Nephron (organoid): ENCODE data around the gene TMEM106C.
A peak's percentile ranks its signal among the peaks of the same experiment; 100 is the strongest.

Source experiments
- H3K27ac Mint-ChIP-seq, 3 experiments: 2 replicates each; pipeline ENCODE4 v1.8.0; 2020; ENCODE audit warnings: mixed read lengths in 3 of 3, mild to moderate bottlenecking in 2 of 3, moderate library complexity in 1 of 3
- H3K27me3 Mint-ChIP-seq: 2 replicates; pipeline ENCODE4 v1.8.0; 2021; ENCODE audit warnings: low read depth, mild to moderate bottlenecking, moderate library complexity, mixed read lengths
- H3K36me3 Mint-ChIP-seq: 2 replicates; pipeline ENCODE4 v1.8.0; 2020; ENCODE audit warnings: low read depth, mixed read lengths
- H3K4me1 Mint-ChIP-seq: 2 replicates; pipeline ENCODE4 v1.8.0; 2020; ENCODE audit warnings: mixed read lengths
- H3K4me3 Mint-ChIP-seq, 3 experiments: 2 replicates each; pipeline ENCODE4 v1.8.0; 2020; ENCODE audit warnings: mild to moderate bottlenecking in 3 of 3, mixed read lengths in 3 of 3, moderate library complexity in 2 of 3
- H3K9me3 Mint-ChIP-seq: 2 replicates; pipeline ENCODE4 v1.8.0; 2020; ENCODE audit warnings: mixed read lengths
- CTCF ChIP-seq, 3 experiments: fragments of 200-600 bp; sonication (generic); IDR thresholded peaks; one replicate each; pipeline ENCODE4 v1.5.0; 2021; ENCODE audit warnings: antibody characterized with exemption in 3 of 3; ENCODE audit not compliant: unreplicated experiment in 3 of 3

TMEM106C gene

GRCh38 chr12:47990351-47991105, 27.1 kb downstream of the TMEM106C start:
- TF ChIP-seq CTCF (IDR thresholded peaks at IDR 0.05; ENCODE audit: unreplicated experiment in 3 of 3) = peak in 1 of 3 experiments; percentile 18
- Mint-ChIP-seq H3K27ac (peak overlapping the region; percentile 43 to 69 (median 68)), H3K27me3 (peaks cover 37% of the 10 kb centered on the region), H3K4me1 (peaks cover 57% of the 10 kb centered on the region), H3K9me3 (no peaks in the 10 kb centered on the region), H3K4me3 (no peak overlapping the region), H3K36me3 (peaks cover 45% of the 10 kb centered on the region)

- Mint-ChIP-seq H3K27ac (peak overlapping the region; percentile 43 to 69 (median 68)), H3K9me3 (no peaks in the 10 kb centered on the region), H3K27me3 (peaks cover 45% of the 10 kb centered on the region), H3K4me1 (peaks cover 65% of the 10 kb centered on the region), H3K36me3 (peaks cover 49% of the 10 kb centered on the region), H3K4me3 (no peak overlapping the region)
- no peak for TF ChIP-seq CTCF (IDR thresholded peaks at IDR 0.05; ENCODE audit: unreplicated experiment in 3 of 3)
Measured at GRCh38 chr12:47991106-47992061, 28.0 kb downstream of the TMEM106C start.

- Mint-ChIP-seq H3K27me3 (peaks cover 43% of the 10 kb centered on the region), H3K27ac (no peak overlapping the region)
- TF ChIP-seq CTCF (IDR thresholded peaks at IDR 0.05; ENCODE audit: unreplicated experiment in 3 of 3) = no peak
Measured at GRCh38 chr12:47992776-47993175, 29.4 kb downstream of the TMEM106C start.

GRCh38 chr12:47993491-47993890, 30.1 kb downstream of the TMEM106C start:
- H3K36me3 Mint-ChIP-seq = peaks cover 55% of the 10 kb centered on the region
- H3K27me3 Mint-ChIP-seq = peaks cover 43% of the 10 kb centered on the region
- no peak for TF ChIP-seq CTCF (IDR thresholded peaks at IDR 0.05; ENCODE audit: unreplicated experiment in 3 of 3)
- H3K4me3 Mint-ChIP-seq = no peak overlapping the region
- peaks cover 59% of the 10 kb centered on the region for H3K4me1 Mint-ChIP-seq
- no peaks in the 10 kb centered on the region for H3K9me3 Mint-ChIP-seq
- H3K27ac Mint-ChIP-seq = no peak overlapping the region

More at GRCh38 chr12:47992776-47993175, 29.4 kb downstream of the TMEM106C start:
- Mint-ChIP-seq H3K36me3 (peaks cover 48% of the 10 kb centered on the region), H3K4me1 (peaks cover 59% of the 10 kb centered on the region), H3K4me3 (no peak overlapping the region), H3K9me3 (no peaks in the 10 kb centered on the region)

- peaks cover 50% of the 10 kb centered on the region for H3K4me1 Mint-ChIP-seq
- H3K27me3 Mint-ChIP-seq = peaks cover 58% of the 10 kb centered on the region
- no peak for TF ChIP-seq CTCF (IDR thresholded peaks at IDR 0.05; ENCODE audit: unreplicated experiment in 3 of 3)
- no peak overlapping the region for H3K4me3 Mint-ChIP-seq
- H3K9me3 Mint-ChIP-seq = no peaks in the 10 kb centered on the region
- peaks cover 56% of the 10 kb centered on the region for H3K36me3 Mint-ChIP-seq
- no peak overlapping the region for H3K27ac Mint-ChIP-seq
Measured at GRCh38 chr12:47995981-47996401, 32.6 kb downstream of the TMEM106C start.
